HG03457 (cell line): Measurements from ENCODE around the gene ANKRD28.

Experiments
- ATAC-seq: cut with Tn5 transposase; IDR thresholded peaks from one replicate; pipeline ENCODE4 v1.9.1; 2021; ENCODE audit warnings: moderate number of reproducible peaks; ENCODE audit not compliant: unreplicated experiment

ANKRD28 gene

GRCh38 chr3:15728766-15729165, 69.0 kb downstream of the ANKRD28 start:
- no peak for ATAC-seq

GRCh38 chr3:15726881-15727280, 70.9 kb downstream of the ANKRD28 start:
- ATAC-seq = no peak

GRCh38 chr3:15726043-15726442, 71.7 kb downstream of the ANKRD28 start:
- ATAC-seq = peak; percentile 75

- no peak for ATAC-seq
Observed at GRCh38 chr3:15724446-15724845, 73.3 kb downstream of the ANKRD28 start.

- ATAC-seq = no peak
Observed at GRCh38 chr3:15723624-15723884, 74.2 kb downstream of the ANKRD28 start.

GRCh38 chr3:15722877-15723623, 74.7 kb downstream of the ANKRD28 start:
- no peak for ATAC-seq

- ATAC-seq = no peak
Observed at GRCh38 chr3:15716178-15716577, 81.6 kb downstream of the ANKRD28 start.

GRCh38 chr3:15714448-15714847, 83.3 kb downstream of the ANKRD28 start:
- no peak for ATAC-seq

GRCh38 chr3:15713364-15713763, 84.4 kb downstream of the ANKRD28 start:
- ATAC-seq = no peak

- ATAC-seq = no peak
Observed at GRCh38 chr3:15711281-15711680, 86.5 kb downstream of the ANKRD28 start.

GRCh38 chr3:15708882-15709677, 88.7 kb downstream of the ANKRD28 start:
- no peak for ATAC-seq

GRCh38 chr3:15707779-15708178, 90.0 kb downstream of the ANKRD28 start:
- no peak for ATAC-seq

GRCh38 chr3:15703346-15703745, 94.4 kb downstream of the ANKRD28 start:
- ATAC-seq = no peak

- no peak for ATAC-seq
Observed at GRCh38 chr3:15694628-15695027, 103.2 kb downstream of the ANKRD28 start.

- no peak for ATAC-seq
Observed at GRCh38 chr3:15693355-15693754, 104.4 kb downstream of the ANKRD28 start.

- no peak for ATAC-seq
Observed at GRCh38 chr3:15690748-15691147, 107.0 kb downstream of the ANKRD28 start.

GRCh38 chr3:15690230-15690629, 107.5 kb downstream of the ANKRD28 start:
- no peak for ATAC-seq

- no peak for ATAC-seq
Observed at GRCh38 chr3:15685927-15686326, 111.9 kb downstream of the ANKRD28 start.

GRCh38 chr3:15683253-15683652, 114.5 kb downstream of the ANKRD28 start:
- ATAC-seq = no peak

- no peak for ATAC-seq
Observed at GRCh38 chr3:15682561-15683185, 115.1 kb downstream of the ANKRD28 start.

GRCh38 chr3:15681668-15682067, 116.1 kb downstream of the ANKRD28 start:
- no peak for ATAC-seq

- ATAC-seq = no peak
Observed at GRCh38 chr3:15679306-15679705, 118.5 kb downstream of the ANKRD28 start.
